CD14-positive monocyte (primary cell): Measurements from ENCODE around the gene SMIM20. TPM values are rescaled to one million over a fixed set of nuclear protein-coding genes. Genes with fewer than 3 reads are reported as not detected.

ENCODE experiments used
- DNase-seq, 3 donors: peaks; one replicate each; pipeline ENCODE4 v3.0.0-alpha.2; 2011 to 2022
- H2AFZ ChIP-seq: 2 replicates; pipeline ENCODE4 v1.6.0; 2012; ENCODE audit warnings: mild to moderate bottlenecking, low read depth, low read length, inconsistent platforms; ENCODE audit not compliant: insufficient read depth, poor library complexity, severe bottlenecking
- H3K27ac ChIP-seq, 2 donors: 1 replicate in 1 of 2; 2 replicates in 1 of 2; pipeline ENCODE4 v1.5.1; 2012 to 2013; ENCODE audit warnings: low read length in 2 of 2, control low read depth in 1 of 2, inconsistent platforms in 1 of 2, low read depth in 1 of 2, mild to moderate bottlenecking in 1 of 2
- H3K27me3 ChIP-seq, 2 donors: one replicate each; pipeline versions ENCODE4 v1.6.0 to v1.6.1; 2011 to 2013; ENCODE audit warnings: low read length in 2 of 2; ENCODE audit not compliant: control insufficient read depth in 2 of 2, insufficient read depth in 2 of 2
- H3K36me3 ChIP-seq, 2 donors: replicated peaks in 1 of 2; 1 replicate in 1 of 2; 2 replicates in 1 of 2; pipeline versions ENCODE4 v1.5.1 to v1.6.1; 2012 to 2013; ENCODE audit warnings: low read length in 2 of 2, control low read depth in 1 of 2, inconsistent platforms in 1 of 2, mild to moderate bottlenecking in 1 of 2; ENCODE audit not compliant: insufficient read depth in 2 of 2, control insufficient read depth in 1 of 2
- H3K4me1 ChIP-seq, 2 donors: 1 replicate in 1 of 2; 2 replicates in 1 of 2; pipeline versions ENCODE4 v1.5.1 to v1.6.1; 2012 to 2013; ENCODE audit warnings: low read length in 2 of 2, control low read depth in 1 of 2, inconsistent platforms in 1 of 2, mild to moderate bottlenecking in 1 of 2, moderate library complexity in 1 of 2; ENCODE audit not compliant: insufficient read depth in 2 of 2, control insufficient read depth in 1 of 2
- H3K4me2 ChIP-seq: replicated peaks from 2 replicates; pipeline ENCODE3; 2012; ENCODE audit warnings: low read length, moderate library complexity, mild to moderate bottlenecking; ENCODE audit not compliant: poor library complexity, severe bottlenecking; ENCODE audit errors: extremely low read depth
- H3K4me3 ChIP-seq, 3 experiments: fragments of 200-600 bp in 1 of 3; sonication (generic) in 1 of 3; replicated peaks in 1 of 3; 1 replicate in 2 of 3; 2 replicates in 1 of 3; pipeline ENCODE4 v1.5.1; 2011 to 2013; ENCODE audit warnings: low read length in 3 of 3, mild to moderate bottlenecking in 3 of 3, control low read depth in 2 of 3, low read depth in 2 of 3, inconsistent platforms in 1 of 3, moderate library complexity in 1 of 3
- H3K79me2 ChIP-seq: 2 replicates; pipeline ENCODE4 v1.6.0; 2012; ENCODE audit warnings: mild to moderate bottlenecking, control low read depth, inconsistent platforms, low read length, moderate library complexity; ENCODE audit not compliant: insufficient read depth
- H3K9ac ChIP-seq: 2 replicates; pipeline ENCODE4 v1.6.0; 2017; ENCODE audit warnings: low read length, mild to moderate bottlenecking; ENCODE audit not compliant: insufficient read depth, poor library complexity, severe bottlenecking
- H3K9me3 ChIP-seq, 2 donors: replicated peaks in 1 of 2; 1 replicate in 1 of 2; 2 replicates in 1 of 2; pipeline versions ENCODE4 v1.5.1 to v1.6.1; 2012 to 2013; ENCODE audit warnings: low read length in 2 of 2, control low read depth in 1 of 2; ENCODE audit not compliant: control insufficient read depth in 1 of 2, insufficient read depth in 1 of 2
- H4K20me1 ChIP-seq: 2 replicates; pipeline ENCODE4 v1.6.0; 2012; ENCODE audit warnings: mild to moderate bottlenecking, low read length, control low read depth, moderate library complexity; ENCODE audit not compliant: insufficient read depth
- H3K27ac Mint-ChIP-seq, 7 donors: one replicate each; pipeline ENCODE4 v1.8.0; 2020; ENCODE audit warnings: mild to moderate bottlenecking in 7 of 7, mixed read lengths in 7 of 7, moderate library complexity in 6 of 7, inconsistent platforms in 2 of 7
- H3K27me3 Mint-ChIP-seq, 3 donors: one replicate each; pipeline ENCODE4 v1.8.0; 2021 to 2022; ENCODE audit warnings: low read depth in 3 of 3, mild to moderate bottlenecking in 3 of 3, mixed read lengths in 3 of 3, moderate library complexity in 3 of 3, inconsistent platforms in 1 of 3
- H3K36me3 Mint-ChIP-seq, 2 donors: one replicate each; pipeline ENCODE4 v1.8.0; 2020; ENCODE audit warnings: mixed read lengths in 2 of 2, inconsistent platforms in 1 of 2, mild to moderate bottlenecking in 1 of 2
- H3K4me1 Mint-ChIP-seq: one replicate; pipeline ENCODE4 v1.8.0; 2020; ENCODE audit warnings: mild to moderate bottlenecking, mixed read lengths
- H3K4me3 Mint-ChIP-seq, 2 donors: one replicate each; pipeline ENCODE4 v1.8.0; 2020; ENCODE audit warnings: mild to moderate bottlenecking in 2 of 2, mixed read lengths in 2 of 2, moderate library complexity in 1 of 2
- H3K9me3 Mint-ChIP-seq, 7 donors: one replicate each; pipeline ENCODE4 v1.8.0; 2020 to 2022; ENCODE audit warnings: mixed read lengths in 7 of 7, mild to moderate bottlenecking in 6 of 7, moderate library complexity in 6 of 7, inconsistent platforms in 2 of 7
- CTCF ChIP-seq: fragments of 200-600 bp; IDR thresholded peaks from one replicate; pipeline ENCODE4 v1.8.0; 2022; ENCODE audit warnings: antibody characterized with exemption, mild to moderate bottlenecking
- WGBS: methylation state at CpG from one replicate; pipeline ENCODE4 v1.1.5; 2013; ENCODE audit warnings: missing lambda C conversion rate; ENCODE audit not compliant: insufficient coverage; 5-methylcytosine and 5-hydroxymethylcytosine counted together
- intact Hi-C, 2 donors: fragments of 100-400 bp; cut with micrococcal nuclease; formaldehyde crosslinking; loops; one replicate each; pipeline versions ENCODE4 v1.15.0 to v1.15.1; 2023
- polyA plus RNA-seq, 3 donors: library from polyadenylated mRNA; depleted of rRNA in 1 of 3; unstranded in 2 of 3; stranded (reverse) in 1 of 3; fragments of 300-500 nt in 2 of 3; fragments of >200 nt in 1 of 3; fragmentation: Illumina TruSeq in 2 of 3; gene quantifications; 1 replicate in 2 of 3; 2 replicates in 1 of 3; pipeline ENCODE4 v1.2.3, GENCODE V29; 2012 to 2021

Gene SMIM20
- polyA plus RNA-seq, 3 donors: 10.4 to 38.1 (median 33.7) TPM

- Mint-ChIP-seq H3K27me3 (no peaks in the 10 kb centered on the region), H3K9me3 (no peaks in the 10 kb centered on the region), H3K36me3 (peaks cover 10 to 15% of the 10 kb centered on the region in 2 donors), H3K27ac (no peak overlapping the region), H3K4me1 (peaks cover 21% of the 10 kb centered on the region), H3K4me3 (no peak overlapping the region)
- no peaks in the 10 kb centered on the region for H3K27me3 ChIP-seq
- H4K20me1 ChIP-seq: no peaks in the 10 kb centered on the region
- DNase-seq: peak in 2 of 3 donors; percentile 12 to 26
- no peak overlapping the region for H3K4me3 ChIP-seq
- H3K9me3 ChIP-seq: no peaks in the 10 kb centered on the region
- intact Hi-C loops: no loop called here
- 93% methylated on average over 2 of the region's 11 CpGs for WGBS
- TF ChIP-seq CTCF: peak; percentile 60
- H3K4me2 ChIP-seq: no peak overlapping the region
- H3K9ac ChIP-seq: no peak overlapping the region
- H3K36me3 ChIP-seq: no peaks in the 10 kb centered on the region
- H3K79me2 ChIP-seq: no peaks in the 10 kb centered on the region
- H3K4me1 ChIP-seq: peaks cover 17 to 21% of the 10 kb centered on the region in 2 donors
- H2AFZ ChIP-seq: no peak overlapping the region
- H3K27ac ChIP-seq: no peak overlapping the region
Observed at GRCh38 chr4:25925486-25926201, 11.6 kb downstream of the SMIM20 start.

GRCh38 chr4:25926462-25926861 is 12.4 kb downstream of the SMIM20 start:
- no peak for TF ChIP-seq CTCF
- intact Hi-C loops: no loop called here
- H4K20me1 ChIP-seq: no peaks in the 10 kb centered on the region

More at GRCh38 chr4:25926462-25926861, 12.4 kb downstream of the SMIM20 start:
- no peaks in the 10 kb centered on the region for H3K9me3 ChIP-seq
- H3K36me3 ChIP-seq: no peaks in the 10 kb centered on the region
- no peak for DNase-seq
- peaks cover 6 to 8% of the 10 kb centered on the region in 2 donors for H3K36me3 Mint-ChIP-seq
- H3K4me2 ChIP-seq: no peak overlapping the region
- no peaks in the 10 kb centered on the region for H3K27me3 ChIP-seq
- peaks cover 21% of the 10 kb centered on the region for H3K4me1 Mint-ChIP-seq
- H3K9ac ChIP-seq: no peak overlapping the region
- H3K4me3 Mint-ChIP-seq: no peak overlapping the region
- H3K79me2 ChIP-seq: no peaks in the 10 kb centered on the region
- H3K27ac Mint-ChIP-seq: no peak overlapping the region
- H3K27ac ChIP-seq: no peak overlapping the region
- peaks cover 17 to 21% of the 10 kb centered on the region in 2 donors for H3K4me1 ChIP-seq
- no peaks in the 10 kb centered on the region for H3K9me3 Mint-ChIP-seq
- H3K4me3 ChIP-seq: no peak overlapping the region
- H2AFZ ChIP-seq: no peak overlapping the region
- 63% methylated on average over 2 of the region's 2 CpGs for WGBS
- no peaks in the 10 kb centered on the region for H3K27me3 Mint-ChIP-seq
